Raji (cell line): ENCODE data around the gene CAMK2D.

Source experiments
- POLR2A ChIP-seq: IDR thresholded peaks from 2 replicates; pipeline ENCODE4 v1.6.1; 2011; ENCODE audit warnings: low read depth, low read length, control low read depth; ENCODE audit not compliant: insufficient read depth

CAMK2D gene

GRCh38 chr4:113468165-113469022 lies 293.1 kb downstream of the CAMK2D start:
- TF ChIP-seq POLR2A = no peak

DNA sequence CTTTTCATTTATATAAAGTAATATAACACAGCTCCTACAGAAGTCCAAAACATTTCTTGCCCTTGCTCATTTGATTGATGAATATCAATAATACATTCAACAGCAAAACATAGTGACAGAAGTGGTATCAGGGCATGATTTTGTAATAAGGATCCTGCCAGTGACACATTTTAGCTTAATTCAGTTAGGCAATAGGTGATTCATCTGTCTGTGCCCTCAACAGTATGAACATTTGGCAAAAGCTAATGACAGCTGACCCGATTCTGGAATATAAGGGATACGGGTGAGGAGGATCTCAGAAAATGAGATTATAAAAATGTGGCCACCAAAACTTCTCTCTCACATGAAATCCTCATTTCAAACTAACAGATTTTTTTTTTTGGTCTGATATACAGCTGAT lies 294.0 kb downstream of the CAMK2D start:
- TF ChIP-seq POLR2A = no peak

GRCh38 chr4:113462286-113462685 lies 299.3 kb downstream of the CAMK2D start:
- TF ChIP-seq POLR2A = no peak

GRCh38 chr4:113461281-113461680 lies 300.3 kb downstream of the CAMK2D start:
- no peak for TF ChIP-seq POLR2A

DNA sequence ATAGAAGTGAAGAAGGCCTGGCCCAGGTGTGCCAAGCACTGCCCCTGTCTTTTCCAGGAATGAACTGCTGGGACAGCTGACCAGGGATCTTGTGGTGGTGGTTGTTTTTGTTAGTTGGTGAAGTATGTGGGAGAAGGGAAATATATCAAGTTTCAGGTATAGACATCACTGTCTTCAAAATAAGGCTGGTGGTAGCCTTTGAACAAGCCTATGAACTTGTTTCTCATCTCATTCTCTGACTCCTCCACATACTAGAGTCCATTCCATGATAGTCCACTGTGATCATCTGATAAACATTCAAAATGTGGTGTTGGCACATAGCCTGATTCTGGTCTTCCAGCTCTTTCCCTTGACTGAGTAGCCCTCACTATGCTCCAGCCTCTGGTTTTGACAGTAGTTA lies 303.7 kb downstream of the CAMK2D start:
- no peak for TF ChIP-seq POLR2A

- TF ChIP-seq POLR2A = no peak
Measured at GRCh38 chr4:113457121-113457520, 304.4 kb downstream of the CAMK2D start.

DNA sequence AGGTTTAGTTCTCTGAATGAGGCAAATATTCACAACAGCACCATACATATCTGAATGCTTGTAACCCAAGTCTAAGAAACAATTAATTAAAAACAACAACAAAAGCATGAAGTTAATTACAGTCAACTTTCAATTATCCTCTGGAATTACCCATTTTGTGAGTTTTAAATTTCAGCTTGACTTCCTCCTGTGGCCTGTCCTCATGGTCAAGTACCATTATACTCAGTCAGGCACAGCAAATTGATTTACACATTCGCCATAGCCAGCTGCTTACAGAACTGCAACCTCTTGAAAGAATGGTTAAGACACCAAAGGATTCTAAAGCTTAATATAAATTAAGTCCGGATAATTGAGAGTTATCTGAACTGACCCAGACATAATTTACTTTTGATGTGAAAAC lies 306.5 kb downstream of the CAMK2D start:
- TF ChIP-seq POLR2A = no peak

DNA sequence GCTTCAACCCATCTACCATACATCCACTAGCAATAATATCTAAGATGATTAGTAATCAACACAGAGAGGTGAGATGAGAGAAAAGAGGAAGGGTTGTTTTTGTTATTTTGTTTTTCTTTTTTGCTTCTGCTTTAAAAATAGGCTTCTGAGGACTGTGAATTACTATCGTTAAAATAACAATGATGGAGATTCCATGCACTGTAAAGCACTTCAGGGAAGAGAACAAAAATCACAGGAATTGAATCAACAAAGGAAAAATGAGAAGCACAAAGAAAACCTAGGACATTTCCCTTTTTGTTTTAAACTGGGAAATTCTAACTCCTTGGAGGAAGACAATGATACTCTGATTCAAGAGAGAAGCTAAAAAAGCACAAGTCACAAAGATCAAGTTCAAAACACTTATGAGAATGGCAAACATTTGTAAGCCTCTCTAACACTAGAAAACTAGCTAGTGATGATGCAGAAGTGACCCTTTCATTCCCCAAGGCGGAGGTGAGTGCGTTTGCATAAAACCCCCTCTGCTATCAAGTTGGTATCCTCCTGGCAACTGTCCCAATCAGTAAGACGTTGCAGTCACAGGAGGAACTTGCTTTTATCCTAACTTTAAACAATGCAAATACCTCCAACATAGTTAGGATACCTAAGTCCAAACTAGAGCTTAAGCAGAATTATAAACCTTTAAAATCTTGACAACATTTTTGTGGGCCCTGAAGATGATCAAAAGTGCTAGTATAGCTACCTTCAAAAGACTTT lies 308.5 kb downstream of the CAMK2D start:
- no peak for TF ChIP-seq POLR2A

DNA sequence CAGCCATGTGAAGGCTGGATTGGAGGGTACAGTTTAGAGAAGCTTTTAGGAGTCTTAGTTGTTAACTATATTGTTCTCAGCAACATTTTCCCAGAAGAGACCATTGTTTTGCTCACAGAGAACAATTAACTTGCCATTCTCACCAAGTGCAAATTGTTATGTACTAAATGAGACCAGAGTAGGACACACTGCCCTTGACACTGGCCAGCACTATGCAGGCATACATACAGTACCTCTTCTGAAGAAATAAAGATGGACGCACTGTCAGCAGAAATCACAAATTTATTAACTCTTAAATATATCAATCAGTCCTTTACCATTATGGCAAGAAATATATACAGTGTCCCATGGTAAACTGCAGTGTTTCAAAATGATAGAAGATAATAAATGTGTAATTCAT lies 309.4 kb downstream of the CAMK2D start:
- TF ChIP-seq POLR2A = no peak

DNA sequence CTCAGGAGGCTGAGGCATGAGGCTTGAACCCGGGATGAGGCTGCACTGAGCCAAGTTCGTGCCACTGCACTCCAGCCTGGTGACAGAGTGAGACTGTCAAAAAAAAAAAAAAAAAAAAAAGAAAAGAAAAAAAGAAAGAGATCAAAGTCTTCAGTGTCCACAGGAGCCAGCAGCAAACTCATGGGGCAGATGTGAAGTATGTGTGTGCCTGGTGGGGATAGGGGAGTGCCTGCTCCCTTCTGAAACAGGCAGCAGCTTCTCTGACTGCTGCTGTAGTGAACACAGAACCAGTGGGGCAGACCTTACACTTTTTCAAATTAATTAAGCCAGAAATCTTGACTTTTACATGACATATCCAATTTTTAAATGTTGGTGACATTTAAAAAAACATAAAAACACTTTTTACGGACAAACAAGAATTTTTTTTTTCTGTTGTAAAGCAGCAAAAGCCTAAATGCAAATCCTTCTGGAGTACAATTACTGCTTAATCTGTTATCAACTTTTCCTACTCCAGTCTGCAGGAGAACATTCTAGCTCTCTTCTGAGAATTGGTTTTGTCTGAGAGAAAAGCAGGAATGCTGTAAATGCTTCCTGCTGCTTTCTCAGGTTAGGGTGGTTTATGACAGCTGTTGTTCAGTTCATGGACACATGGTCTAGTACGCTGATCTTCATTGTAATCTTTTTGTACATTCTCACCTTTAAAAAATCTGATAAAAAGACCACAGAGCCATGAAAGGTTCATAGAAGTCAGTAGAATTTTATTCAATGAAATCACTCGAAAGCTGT lies 311.1 kb downstream of the CAMK2D start:
- TF ChIP-seq POLR2A = no peak

- no peak for TF ChIP-seq POLR2A
Measured at GRCh38 chr4:113449410-113449974, 312.0 kb downstream of the CAMK2D start.

GRCh38 chr4:113447769-113448168 lies 313.8 kb downstream of the CAMK2D start:
- TF ChIP-seq POLR2A = no peak

- TF ChIP-seq POLR2A = no peak
Measured at GRCh38 chr4:113447061-113447460, 314.5 kb downstream of the CAMK2D start.

DNA sequence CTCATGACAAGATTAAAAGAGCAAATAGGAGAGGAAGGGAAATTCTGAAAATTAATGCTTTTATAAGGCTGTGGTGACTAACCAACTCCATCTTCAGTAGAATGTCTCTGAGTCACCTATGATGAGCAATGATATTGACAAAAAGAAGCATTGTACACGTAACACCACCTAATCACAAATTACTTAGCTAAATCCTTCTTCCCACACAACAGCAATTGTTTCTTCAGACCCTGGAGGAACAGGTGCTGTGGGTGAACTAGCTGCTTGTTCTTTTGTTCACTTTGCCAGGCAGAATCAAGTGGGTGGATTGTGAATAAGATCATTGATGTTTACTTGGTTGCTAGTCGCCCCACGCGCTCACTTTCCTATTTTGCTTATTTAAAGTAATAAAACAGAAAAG lies 315.5 kb downstream of the CAMK2D start:
- no peak for TF ChIP-seq POLR2A

GRCh38 chr4:113445286-113445685 lies 316.3 kb downstream of the CAMK2D start:
- TF ChIP-seq POLR2A = no peak

DNA sequence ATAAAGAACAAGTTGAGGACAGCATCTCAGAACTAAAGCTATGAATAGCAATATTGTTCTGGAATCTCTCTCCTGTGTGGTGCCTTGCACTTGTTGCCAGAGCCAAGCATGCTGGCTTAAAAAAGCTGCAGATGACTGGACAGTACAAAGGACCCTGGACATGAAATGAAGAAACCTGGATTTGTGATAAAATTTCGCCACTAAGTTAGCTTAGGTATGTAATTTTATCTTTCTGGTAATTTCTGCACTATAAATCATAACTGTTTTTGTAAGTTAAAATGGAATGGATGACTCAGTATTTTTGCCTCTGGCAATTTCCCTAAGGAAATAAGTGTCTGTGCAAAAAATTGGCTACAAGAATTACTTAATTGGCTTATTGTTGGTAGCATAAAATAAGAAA lies 317.2 kb downstream of the CAMK2D start:
- TF ChIP-seq POLR2A = no peak

- TF ChIP-seq POLR2A = no peak
Measured at GRCh38 chr4:113442826-113443225, 318.7 kb downstream of the CAMK2D start.
